Peyer's patch (tissue), 4 donors: ENCODE measurements around the gene GNAZ. TPM values are rescaled to one million over a fixed set of nuclear protein-coding genes. Genes with fewer than 3 reads are reported as not detected.

Experiments used
- DNase-seq, 3 donors: peaks; one replicate each; pipeline ENCODE4 v3.0.0-alpha.2; 2017 to 2019
- H3K27ac ChIP-seq, 4 donors: fragments of 200-600 bp; sonication (generic); one replicate each; pipeline ENCODE4 v1.5.1; 2016 to 2019
- H3K27me3 ChIP-seq, 2 donors: fragments of 200-600 bp; sonication (generic); one replicate each; pipeline ENCODE4 v1.5.1; 2019
- H3K36me3 ChIP-seq, 3 donors: fragments of 200-600 bp; sonication (generic); one replicate each; pipeline ENCODE4 v1.5.1; 2016 to 2019
- H3K4me1 ChIP-seq, 4 donors: fragments of 200-600 bp; sonication (generic); one replicate each; pipeline ENCODE4 v1.5.1; 2016 to 2019
- H3K4me3 ChIP-seq, 4 donors: fragments of 200-600 bp; sonication (generic); 1 replicate in 3 of 4; 2 replicates in 1 of 4; pipeline ENCODE4 v1.5.1; 2016 to 2019; ENCODE audit warnings: mild to moderate bottlenecking in 1 of 4
- H3K9me3 ChIP-seq, 4 donors: fragments of 200-600 bp; sonication (generic); one replicate each; pipeline ENCODE4 v1.5.1; 2016 to 2019; ENCODE audit warnings: mild to moderate bottlenecking in 1 of 4
- POLR2A ChIP-seq, 2 donors: fragments of 450-650 bp; IDR thresholded peaks; one replicate each; pipeline ENCODE4 v1.5.1; 2017; ENCODE audit warnings: antibody characterized with exemption in 2 of 2, mild to moderate bottlenecking in 2 of 2, moderate library complexity in 2 of 2
- total RNA-seq, 4 donors: library from RNA; depleted of rRNA; stranded (reverse); fragments of >200 nt; gene quantifications; one replicate each; pipeline ENCODE4 v1.1.0, GENCODE V29; 2016
- TF ChIP-seq, protein P1 (sequence below), 6 experiments: fragments of 450-650 bp in 4 of 6; fragments of 200-600 bp in 2 of 6; sonication (generic) in 1 of 6; IDR thresholded peaks; one replicate each; pipeline ENCODE4 v1.5.1; 2017 to 2019; ENCODE audit warnings: antibody characterized with exemption in 6 of 6, mild to moderate bottlenecking in 3 of 6, moderate library complexity in 1 of 6

Gene GNAZ
- total RNA-seq, 4 donors from 2014 or later = 0.35 to 3.5 (median 1.9) TPM

DNA sequence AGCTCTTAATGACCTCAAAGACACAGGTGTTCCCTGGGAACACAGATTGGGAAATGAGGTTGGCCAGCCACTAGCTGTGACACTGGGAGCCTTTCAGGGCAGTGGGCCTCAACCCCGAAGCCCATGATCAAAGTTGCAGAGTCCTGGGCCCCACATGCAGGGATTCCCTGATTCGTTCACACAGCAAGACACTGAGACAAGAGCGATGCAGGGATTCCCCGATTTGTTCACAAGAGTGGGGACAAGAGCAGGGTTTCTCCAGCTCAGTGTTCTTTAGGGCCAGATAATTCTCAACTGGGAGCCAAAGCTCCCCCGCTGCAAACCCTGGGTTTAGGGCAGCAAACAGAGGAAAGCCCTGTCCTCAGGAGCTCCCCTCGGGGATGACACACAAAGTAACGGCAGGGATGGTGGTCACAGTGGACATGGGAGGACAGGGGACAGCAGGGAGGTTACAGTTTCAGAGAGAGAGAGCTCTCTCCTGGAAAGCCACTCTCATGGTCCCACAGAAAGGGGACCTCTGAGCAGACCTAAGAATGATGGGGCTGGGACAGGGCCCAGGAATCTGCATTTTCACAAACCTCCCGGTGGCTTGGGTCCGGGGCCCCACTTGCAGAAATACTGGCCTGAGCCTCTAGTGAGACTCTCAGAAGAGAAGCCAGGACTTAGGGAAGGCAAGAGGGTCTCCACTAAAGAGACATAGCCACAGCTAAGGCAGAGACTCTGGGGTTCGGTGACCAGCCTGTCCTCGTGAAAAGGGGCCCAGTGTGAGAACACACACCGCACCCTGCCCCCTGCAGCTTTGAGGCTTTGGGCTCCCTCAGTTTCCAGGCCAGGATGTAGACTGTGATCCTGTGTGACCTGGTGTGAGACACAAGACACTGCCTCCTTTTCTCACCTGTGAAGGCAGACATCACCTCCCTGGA lies 7.4 kb upstream of the GNAZ start:
- DNase-seq = peak; percentile 12 to 29 (median 15)
- H3K36me3 ChIP-seq = no peaks in the 10 kb centered on the region
- H3K9me3 ChIP-seq = no peaks in the 10 kb centered on the region
- H3K27me3 ChIP-seq = no peaks in the 10 kb centered on the region
- H3K4me3 ChIP-seq = no peak overlapping the region
- TF ChIP-seq, protein P1, sequence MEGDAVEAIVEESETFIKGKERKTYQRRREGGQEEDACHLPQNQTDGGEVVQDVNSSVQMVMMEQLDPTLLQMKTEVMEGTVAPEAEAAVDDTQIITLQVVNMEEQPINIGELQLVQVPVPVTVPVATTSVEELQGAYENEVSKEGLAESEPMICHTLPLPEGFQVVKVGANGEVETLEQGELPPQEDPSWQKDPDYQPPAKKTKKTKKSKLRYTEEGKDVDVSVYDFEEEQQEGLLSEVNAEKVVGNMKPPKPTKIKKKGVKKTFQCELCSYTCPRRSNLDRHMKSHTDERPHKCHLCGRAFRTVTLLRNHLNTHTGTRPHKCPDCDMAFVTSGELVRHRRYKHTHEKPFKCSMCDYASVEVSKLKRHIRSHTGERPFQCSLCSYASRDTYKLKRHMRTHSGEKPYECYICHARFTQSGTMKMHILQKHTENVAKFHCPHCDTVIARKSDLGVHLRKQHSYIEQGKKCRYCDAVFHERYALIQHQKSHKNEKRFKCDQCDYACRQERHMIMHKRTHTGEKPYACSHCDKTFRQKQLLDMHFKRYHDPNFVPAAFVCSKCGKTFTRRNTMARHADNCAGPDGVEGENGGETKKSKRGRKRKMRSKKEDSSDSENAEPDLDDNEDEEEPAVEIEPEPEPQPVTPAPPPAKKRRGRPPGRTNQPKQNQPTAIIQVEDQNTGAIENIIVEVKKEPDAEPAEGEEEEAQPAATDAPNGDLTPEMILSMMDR (IDR thresholded peaks at IDR 0.05) = no peak
- no peak for TF ChIP-seq POLR2A (IDR thresholded peaks at IDR 0.05)
- no peaks in the 10 kb centered on the region for H3K4me1 ChIP-seq
- H3K27ac ChIP-seq = no peak overlapping the region

DNA sequence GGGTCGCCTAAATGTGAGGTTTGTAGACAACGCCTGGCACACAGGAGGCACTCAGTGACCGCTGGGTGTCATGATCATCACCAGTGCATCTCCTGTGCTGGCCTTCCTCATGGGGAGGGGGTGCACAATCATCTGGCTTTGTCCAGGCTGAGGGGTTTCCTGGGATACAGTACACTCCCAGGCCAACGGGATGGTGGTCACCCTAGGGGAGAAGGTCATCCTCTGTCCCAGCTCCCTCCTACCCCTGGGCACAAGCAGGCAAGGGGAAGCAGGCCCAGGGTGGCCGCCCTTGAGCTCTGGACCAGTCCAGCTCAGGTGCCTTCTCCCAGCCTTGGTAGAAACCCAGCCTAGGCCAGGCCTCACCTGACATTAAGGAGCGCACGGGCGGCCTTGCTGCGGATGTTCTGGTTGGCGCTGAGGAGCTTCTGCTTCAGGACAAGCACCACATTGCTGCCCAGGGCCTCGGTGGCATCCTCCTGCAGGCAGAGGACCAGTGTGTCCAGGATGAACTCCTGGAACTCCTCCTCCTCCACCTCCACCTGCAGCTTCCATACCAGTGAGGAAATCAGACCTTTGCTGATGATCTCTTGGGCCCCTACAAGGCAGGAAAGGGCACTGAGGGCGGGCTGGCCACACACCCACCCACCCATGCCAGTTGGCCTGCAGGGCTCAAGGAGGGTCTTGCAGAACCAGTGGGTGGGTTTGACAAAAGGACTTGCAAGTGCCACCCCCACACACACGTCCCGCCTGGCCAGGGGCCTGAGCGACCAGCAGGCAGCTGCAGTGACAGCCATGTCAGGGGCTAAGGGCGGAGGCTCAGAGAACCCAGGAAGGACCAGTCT lies 6.6 kb upstream of the GNAZ start:
- no peak overlapping the region for H3K4me3 ChIP-seq
- H3K27ac ChIP-seq = no peak overlapping the region
- no peaks in the 10 kb centered on the region for H3K36me3 ChIP-seq
- TF ChIP-seq POLR2A (IDR thresholded peaks at IDR 0.05) = no peak
- TF ChIP-seq, protein P1 (IDR thresholded peaks at IDR 0.05) = no peak
- peak; percentile 9 to 39 (median 23) for DNase-seq
- H3K4me1 ChIP-seq = no peaks in the 10 kb centered on the region
- H3K27me3 ChIP-seq = no peaks in the 10 kb centered on the region
- H3K9me3 ChIP-seq = no peaks in the 10 kb centered on the region

DNA sequence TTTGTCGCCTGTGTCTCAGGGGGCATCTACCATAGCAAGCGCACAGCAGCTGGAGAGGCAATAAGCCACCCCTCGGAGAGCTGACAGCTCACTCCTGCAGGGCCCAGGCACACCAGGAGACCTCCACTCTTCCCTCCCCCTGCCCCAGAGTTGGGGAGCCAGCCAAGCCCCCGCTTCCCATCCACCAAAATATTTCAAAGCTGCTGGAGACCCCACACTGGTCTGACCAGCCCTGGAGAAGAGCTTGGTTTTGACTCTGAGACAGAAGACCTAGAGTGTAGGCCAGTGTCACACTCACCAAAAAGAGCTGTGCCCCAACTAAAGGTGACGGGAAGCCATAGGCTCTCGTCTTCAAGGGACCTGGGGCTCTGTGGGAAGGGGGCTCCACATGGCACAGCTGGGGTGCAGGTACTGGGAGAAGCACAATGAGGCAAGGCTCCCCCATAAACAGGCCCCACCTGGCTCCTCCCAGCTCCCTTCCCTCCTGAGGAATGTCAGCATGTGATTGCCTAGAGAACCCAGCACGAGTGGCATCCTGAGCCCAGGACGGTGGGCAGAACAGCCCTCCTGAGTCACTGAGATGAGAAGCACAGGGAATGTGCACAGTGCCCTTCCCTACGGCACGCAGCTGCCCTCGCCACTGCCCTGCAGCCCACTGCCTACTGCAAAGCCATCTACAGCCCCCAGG lies 5.8 kb upstream of the GNAZ start:
- no peaks in the 10 kb centered on the region for H3K27me3 ChIP-seq
- H3K4me3 ChIP-seq = no peak overlapping the region
- H3K27ac ChIP-seq = no peak overlapping the region
- H3K4me1 ChIP-seq = peaks cover 0 to 2% (median under 1%) of the 10 kb centered on the region in 4 donors
- TF ChIP-seq, protein P1 (IDR thresholded peaks at IDR 0.05) = no peak
- no peak for TF ChIP-seq POLR2A (IDR thresholded peaks at IDR 0.05)
- H3K36me3 ChIP-seq = no peaks in the 10 kb centered on the region
- no peaks in the 10 kb centered on the region for H3K9me3 ChIP-seq
- DNase-seq = peak in 2 of 3 donors; percentile 41 to 43

DNA sequence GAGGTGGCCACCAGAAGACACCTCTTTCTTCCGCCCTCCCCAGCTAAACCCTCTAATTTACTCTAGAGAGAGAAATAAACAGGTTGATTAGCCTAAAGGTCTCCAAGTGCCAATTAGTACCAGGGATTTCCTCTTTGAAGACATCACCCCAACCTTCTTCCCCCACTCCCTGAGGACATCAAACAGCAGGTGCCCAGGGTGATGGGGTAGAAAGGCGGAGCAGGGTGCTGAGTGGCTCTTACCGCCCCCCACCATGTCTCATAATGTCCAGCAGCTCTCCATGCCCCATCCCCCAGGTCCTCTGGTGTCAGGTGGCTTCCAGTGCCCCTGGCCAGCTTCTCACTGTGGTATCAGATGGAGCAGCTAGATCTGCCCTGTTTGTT lies 5.3 kb upstream of the GNAZ start:
- DNase-seq = peak in 2 of 3 donors; percentile 5 to 14
- H3K9me3 ChIP-seq = no peaks in the 10 kb centered on the region
- no peaks in the 10 kb centered on the region for H3K27me3 ChIP-seq
- no peak overlapping the region for H3K27ac ChIP-seq
- TF ChIP-seq, protein P1 (IDR thresholded peaks at IDR 0.05) = no peak
- no peak for TF ChIP-seq POLR2A (IDR thresholded peaks at IDR 0.05)
- H3K4me3 ChIP-seq = no peak overlapping the region
- H3K36me3 ChIP-seq = no peaks in the 10 kb centered on the region
- H3K4me1 ChIP-seq = peaks cover 0 to 5% (median 2%) of the 10 kb centered on the region in 4 donors

DNA sequence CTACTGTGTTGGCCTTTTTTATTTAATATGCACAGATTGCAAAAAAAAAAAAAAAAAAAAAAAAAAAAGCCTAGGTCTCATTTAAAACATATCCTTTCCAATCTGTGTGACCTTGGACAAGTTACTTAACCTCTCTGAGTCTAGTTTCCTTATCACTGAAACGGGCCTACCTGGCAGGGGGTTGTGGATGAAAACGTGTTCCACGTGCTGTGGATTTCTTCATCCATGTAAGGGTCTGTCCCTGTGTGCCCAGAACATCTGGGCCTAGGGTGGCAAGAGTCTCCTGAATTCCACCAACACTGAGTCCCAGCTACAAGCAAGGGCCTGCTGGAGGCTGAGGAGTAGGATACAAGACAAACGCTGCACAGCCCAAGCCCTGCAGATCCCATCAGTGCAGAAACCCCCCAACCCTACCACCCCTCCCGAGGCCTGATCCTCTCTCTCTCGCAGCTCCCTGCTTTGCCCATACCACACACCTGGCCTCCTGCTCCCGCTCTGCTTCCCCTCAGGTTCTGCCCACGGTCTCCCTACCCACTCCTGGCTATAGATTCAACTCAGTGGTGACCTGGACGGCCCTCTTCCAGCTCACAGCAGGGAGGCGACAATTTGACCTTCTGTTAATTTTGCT lies 4.7 kb upstream of the GNAZ start:
- Histone ChIP-seq H3K36me3 (no peaks in the 10 kb centered on the region), H3K27me3 (no peaks in the 10 kb centered on the region), H3K4me1 (peaks cover 0 to 8% (median 2%) of the 10 kb centered on the region in 4 donors), H3K27ac (no peak overlapping the region), H3K9me3 (no peaks in the 10 kb centered on the region), H3K4me3 (no peak overlapping the region)
- peak; percentile 8 to 32 (median 24) for DNase-seq
- TF ChIP-seq, protein P1 (IDR thresholded peaks at IDR 0.05) = no peak
- no peak for TF ChIP-seq POLR2A (IDR thresholded peaks at IDR 0.05)
